ENCODE results near the gene HTR3C. TPM values are rescaled to one million over a fixed set of nuclear protein-coding genes. Genes with fewer than 3 reads are reported as not detected.
"Not testable (repeated sequence)": the region's sequence is repeated elsewhere in the genome, so short reads cannot be mapped to it uniquely, and the experiment has no call there.

Gene HTR3C
- total RNA-seq, 4 donors from 2014 or later: not detected

DNA sequence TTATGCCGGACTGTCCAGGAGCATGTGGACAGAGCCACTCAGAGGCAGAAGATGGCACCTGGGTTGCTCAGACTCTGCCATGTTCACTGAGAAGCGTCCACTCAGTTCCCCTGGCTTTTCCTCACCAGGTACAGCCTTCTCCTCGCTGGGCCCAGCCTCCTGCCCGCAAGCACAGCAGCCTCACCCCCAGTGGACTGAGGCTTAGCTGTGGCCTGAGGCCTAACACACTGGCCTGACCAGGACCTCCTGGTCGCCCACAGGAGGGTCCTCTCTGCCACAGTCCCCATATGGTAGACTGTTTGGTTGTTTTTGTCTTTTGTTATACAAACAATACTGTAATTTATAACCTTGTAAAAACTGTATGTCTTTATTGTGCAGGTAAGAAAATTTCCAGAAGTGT lies 15.5 kb downstream of the HTR3C start:
- Histone ChIP-seq H3K27me3 (no peaks in the 10 kb centered on the region), H3K27ac (no peak overlapping the region), H3K36me3 (no peaks in the 10 kb centered on the region), H3K4me3 (no peak overlapping the region), H3K9me3 (no peaks in the 10 kb centered on the region), H3K4me1 (no peaks in the 10 kb centered on the region)
- TF ChIP-seq EP300 (IDR thresholded peaks at IDR 0.05) (no peak), POLR2A (IDR thresholded peaks at IDR 0.05) (no peak)
- TF ChIP-seq, protein P1, sequence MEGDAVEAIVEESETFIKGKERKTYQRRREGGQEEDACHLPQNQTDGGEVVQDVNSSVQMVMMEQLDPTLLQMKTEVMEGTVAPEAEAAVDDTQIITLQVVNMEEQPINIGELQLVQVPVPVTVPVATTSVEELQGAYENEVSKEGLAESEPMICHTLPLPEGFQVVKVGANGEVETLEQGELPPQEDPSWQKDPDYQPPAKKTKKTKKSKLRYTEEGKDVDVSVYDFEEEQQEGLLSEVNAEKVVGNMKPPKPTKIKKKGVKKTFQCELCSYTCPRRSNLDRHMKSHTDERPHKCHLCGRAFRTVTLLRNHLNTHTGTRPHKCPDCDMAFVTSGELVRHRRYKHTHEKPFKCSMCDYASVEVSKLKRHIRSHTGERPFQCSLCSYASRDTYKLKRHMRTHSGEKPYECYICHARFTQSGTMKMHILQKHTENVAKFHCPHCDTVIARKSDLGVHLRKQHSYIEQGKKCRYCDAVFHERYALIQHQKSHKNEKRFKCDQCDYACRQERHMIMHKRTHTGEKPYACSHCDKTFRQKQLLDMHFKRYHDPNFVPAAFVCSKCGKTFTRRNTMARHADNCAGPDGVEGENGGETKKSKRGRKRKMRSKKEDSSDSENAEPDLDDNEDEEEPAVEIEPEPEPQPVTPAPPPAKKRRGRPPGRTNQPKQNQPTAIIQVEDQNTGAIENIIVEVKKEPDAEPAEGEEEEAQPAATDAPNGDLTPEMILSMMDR (IDR thresholded peaks at IDR 0.05): no peak
- DNase-seq (ENCODE audit: low spot score in 2 of 2): no peak
- WGBS, 2 donors: 93 to 95% methylated on average over 5 of the region's 5 CpGs

DNA sequence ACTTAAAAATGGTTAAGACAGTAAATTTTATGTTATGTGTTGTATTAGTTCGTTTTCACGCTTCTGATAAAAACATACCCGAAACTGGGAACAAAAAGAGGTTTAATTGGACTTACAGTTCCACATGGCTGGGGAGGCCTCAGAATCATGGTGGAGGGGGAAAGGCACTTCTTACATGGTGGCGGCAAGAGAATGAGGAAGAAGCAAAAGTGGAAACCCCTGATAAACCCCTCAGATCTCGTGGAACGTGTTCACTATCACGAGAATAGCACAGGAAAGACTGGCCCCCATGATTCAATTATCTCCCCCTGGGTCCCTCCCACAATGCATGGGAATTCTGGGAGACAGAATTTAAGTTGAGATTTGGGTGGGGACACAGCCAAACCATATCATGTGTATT lies 18.3 kb downstream of the HTR3C start:
- not testable (repeated sequence) for DNase-seq (ENCODE audit: low spot score in 2 of 2); H3K27ac ChIP-seq; H3K27me3 ChIP-seq; H3K9me3 ChIP-seq; H3K4me3 ChIP-seq; H3K36me3 ChIP-seq; H3K4me1 ChIP-seq
- 86 to 89% methylated on average over 7 of the region's 7 CpGs for WGBS, 2 donors

DNA sequence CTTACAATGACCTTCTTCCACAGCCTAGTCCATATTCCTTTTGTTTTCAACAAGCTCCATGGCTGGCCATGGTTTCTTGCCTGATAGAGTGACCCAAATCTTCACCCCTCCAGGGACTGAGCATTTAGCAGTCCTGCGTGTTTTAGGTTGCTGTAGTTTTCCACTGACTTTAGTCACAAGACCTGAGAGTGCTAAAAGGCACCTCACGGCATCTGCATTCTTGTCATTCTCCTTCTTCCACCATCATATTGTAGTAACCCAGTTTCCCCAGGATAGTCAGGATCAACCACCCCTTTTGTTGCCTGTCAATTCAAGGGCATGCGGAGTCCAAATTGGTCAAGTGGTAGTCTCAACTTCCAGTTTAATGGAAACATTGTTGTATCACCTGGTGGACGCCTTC lies 20.8 kb downstream of the HTR3C start:
- TF ChIP-seq, protein P1 (IDR thresholded peaks at IDR 0.05): no peak
- no peak for TF ChIP-seq POLR2A (IDR thresholded peaks at IDR 0.05)
- WGBS, 2 donors: 75 to 81% methylated on average over 4 of the region's 4 CpGs
- no peaks in the 10 kb centered on the region for H3K9me3 ChIP-seq

DNA sequence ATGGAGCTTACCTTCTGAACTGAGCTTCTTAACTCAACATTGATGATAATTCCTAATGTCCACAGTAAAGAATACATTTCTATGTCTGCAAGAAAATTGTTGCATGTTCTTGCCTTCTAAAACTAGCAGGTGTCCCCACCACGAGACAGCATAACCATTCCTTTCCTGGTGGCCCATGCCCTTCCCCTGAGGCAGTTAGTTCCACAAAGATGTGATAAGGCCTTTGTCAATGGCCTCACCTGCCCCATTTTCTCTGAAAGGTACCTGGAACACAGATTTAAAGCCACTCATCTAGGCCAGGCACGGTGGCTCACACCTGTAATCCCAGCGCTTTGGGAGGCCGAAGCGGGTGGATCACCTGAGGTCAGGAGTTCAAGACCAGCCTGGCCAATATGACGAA lies 23.1 kb downstream of the HTR3C start:
- Histone ChIP-seq H3K36me3 (no peaks in the 10 kb centered on the region), H3K4me3 (no peak overlapping the region), H3K4me1 (no peaks in the 10 kb centered on the region), H3K27me3 (no peaks in the 10 kb centered on the region), H3K27ac (no peak overlapping the region), H3K9me3 (no peaks in the 10 kb centered on the region)
- DNase-seq (ENCODE audit: low spot score in 2 of 2): no peak
- 87% methylated on average over 6 of the region's 6 CpGs for WGBS, 2 donors
- TF ChIP-seq EP300 (IDR thresholded peaks at IDR 0.05): no peak

More for the DNA sequence above, 20.8 kb downstream of the HTR3C start:
- Histone ChIP-seq H3K4me1 (no peaks in the 10 kb centered on the region), H3K36me3 (no peaks in the 10 kb centered on the region), H3K27ac (no peak overlapping the region), H3K4me3 (no peak overlapping the region), H3K27me3 (no peaks in the 10 kb centered on the region)
- no peak for DNase-seq (ENCODE audit: low spot score in 2 of 2)

DNA sequence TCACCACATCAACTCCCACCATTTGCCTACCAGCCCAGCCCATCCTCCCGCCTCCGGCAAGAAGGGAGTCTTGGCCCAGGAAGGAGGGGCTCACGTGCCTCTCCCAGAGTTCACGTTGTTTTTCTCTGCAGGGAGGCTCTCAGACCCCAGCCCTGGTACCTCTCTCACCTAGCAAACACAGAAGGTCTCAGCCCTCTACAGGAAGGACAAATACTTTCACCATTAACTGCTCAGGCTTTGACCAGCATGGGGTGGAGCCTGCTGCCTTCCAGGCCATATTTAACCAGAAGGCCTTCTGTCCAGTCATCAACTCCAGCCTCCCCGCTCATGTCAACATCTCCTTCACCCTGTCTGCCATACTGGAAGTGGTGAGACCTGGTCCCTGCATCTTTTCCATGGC lies 25.0 kb downstream of the HTR3C start:
- H3K4me1 ChIP-seq: no peaks in the 10 kb centered on the region
- DNase-seq (ENCODE audit: low spot score in 2 of 2): no peak
- no peaks in the 10 kb centered on the region for H3K27me3 ChIP-seq
- 69 to 72% methylated on average over 5 of the region's 5 CpGs for WGBS, 2 donors
- no peak for TF ChIP-seq POLR2A (IDR thresholded peaks at IDR 0.05)
- TF ChIP-seq, protein P1 (IDR thresholded peaks at IDR 0.05): no peak
- no peak for TF ChIP-seq EP300 (IDR thresholded peaks at IDR 0.05)
- no peak overlapping the region for H3K27ac ChIP-seq
- H3K9me3 ChIP-seq: no peaks in the 10 kb centered on the region
- H3K4me3 ChIP-seq: no peak overlapping the region
- no peaks in the 10 kb centered on the region for H3K36me3 ChIP-seq

DNA sequence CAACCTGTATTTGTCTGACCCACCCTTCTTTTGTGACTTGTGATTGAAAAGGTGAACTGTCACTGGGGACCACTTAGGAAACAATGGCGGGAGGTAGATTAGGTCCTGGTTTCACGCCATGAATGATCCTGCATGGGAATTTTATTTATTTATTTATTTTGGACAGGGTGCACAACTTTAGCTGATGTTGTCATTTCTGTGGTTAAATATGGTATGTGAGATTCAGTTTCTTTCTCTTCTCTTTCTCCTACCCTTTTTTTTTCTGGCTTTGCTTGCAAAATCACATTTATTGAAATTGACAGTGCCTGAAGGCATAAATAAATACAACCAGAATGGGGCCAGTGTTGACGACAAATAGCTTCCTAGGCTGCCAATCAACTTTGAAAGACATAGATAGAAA lies 26.0 kb downstream of the HTR3C start:
- TF ChIP-seq EP300 (IDR thresholded peaks at IDR 0.05) (no peak), POLR2A (IDR thresholded peaks at IDR 0.05) (no peak)
- TF ChIP-seq, protein P1 (IDR thresholded peaks at IDR 0.05): no peak
- Histone ChIP-seq H3K27ac (no peak overlapping the region), H3K4me3 (no peak overlapping the region)

More for the DNA sequence above, 26.0 kb downstream of the HTR3C start:
- no peaks in the 10 kb centered on the region for H3K27me3 ChIP-seq
- no peak for DNase-seq (ENCODE audit: low spot score in 2 of 2)
- no peaks in the 10 kb centered on the region for H3K36me3 ChIP-seq
- H3K9me3 ChIP-seq: no peaks in the 10 kb centered on the region
- 53 to 63% methylated on average over 3 of the region's 3 CpGs for WGBS, 2 donors
- no peaks in the 10 kb centered on the region for H3K4me1 ChIP-seq

Data from tibial nerve (tissue), 4 donors.